Ecto neural progenitor cell (in vitro differentiated cells): ENCODE results near the gene TLR1.
"Not testable (repeated sequence)": the region's sequence is repeated elsewhere in the genome, so short reads cannot be mapped to it uniquely, and the experiment has no call there.

Experiments
- DNase-seq: peaks from one replicate; pipeline ENCODE4 v3.0.0-alpha.2; 2018; ENCODE audit warnings: low spot score

TLR1 gene

GRCh38 chr4:38805530-38806145 lies 1.0 kb upstream of the TLR1 start:
- DNase-seq, result no peak

DNA sequence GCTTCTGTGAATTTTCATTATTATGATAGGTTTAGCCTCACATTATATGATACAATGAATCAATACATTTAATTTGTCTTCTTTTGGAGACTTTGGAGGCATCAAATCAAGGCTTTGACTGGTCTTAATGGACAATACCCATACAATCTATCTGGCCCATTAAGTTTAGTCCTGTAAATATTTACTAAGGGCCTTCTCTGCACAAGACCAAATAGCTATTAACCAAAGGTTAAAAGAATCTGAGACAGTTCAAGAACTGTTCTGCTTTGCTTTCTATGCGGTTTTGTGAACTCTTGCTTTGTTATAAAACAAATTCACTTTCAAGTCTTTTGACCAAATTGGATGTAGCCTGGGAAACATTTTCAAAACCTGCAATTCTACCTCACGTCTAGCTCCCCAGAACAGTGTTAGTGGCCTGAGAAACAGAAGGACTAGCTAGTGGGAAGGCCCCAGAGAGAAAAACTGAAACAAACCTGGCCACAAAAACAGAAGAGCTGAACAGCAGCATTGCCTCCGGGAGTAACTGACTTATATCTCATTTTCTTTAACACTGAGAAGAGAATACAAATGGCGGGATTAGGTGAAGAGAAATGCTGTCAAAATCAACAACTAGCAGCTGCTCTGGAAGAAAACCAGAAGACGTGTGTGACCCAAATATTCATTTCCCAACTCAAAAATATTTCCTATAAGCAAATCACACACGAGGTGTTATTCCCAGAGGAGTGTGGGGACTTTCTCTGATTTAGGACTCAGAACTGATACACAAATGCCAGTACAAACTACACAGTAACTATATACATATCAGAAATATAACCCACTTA lies 548 bp downstream of the TLR1 start:
- DNase-seq, result no peak

GRCh38 chr4:38802561-38803355 lies 1.8 kb downstream of the TLR1 start:
- DNase-seq, result no peak

GRCh38 chr4:38800961-38801450 lies 3.6 kb downstream of the TLR1 start:
- no peak for DNase-seq

DNA sequence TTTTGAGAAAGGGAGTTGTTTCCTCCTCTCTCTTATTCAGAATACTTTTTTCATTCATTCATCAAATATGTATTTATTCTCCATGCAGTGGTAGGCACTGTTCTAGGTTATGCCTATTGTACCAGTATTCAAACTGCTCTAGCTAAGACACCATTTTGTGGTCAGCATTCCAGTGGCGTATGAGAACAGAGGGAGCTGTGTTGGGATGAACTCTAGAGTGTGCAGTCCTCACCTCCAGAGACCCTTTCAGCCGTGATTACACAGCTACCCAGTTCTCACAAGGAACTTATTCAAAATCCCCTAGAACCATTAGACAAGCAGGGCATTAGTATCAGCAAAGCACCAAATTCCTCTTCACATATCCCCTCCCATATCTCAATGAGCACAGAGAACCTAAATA lies 4.2 kb downstream of the TLR1 start:
- DNase-seq, result no peak

DNA sequence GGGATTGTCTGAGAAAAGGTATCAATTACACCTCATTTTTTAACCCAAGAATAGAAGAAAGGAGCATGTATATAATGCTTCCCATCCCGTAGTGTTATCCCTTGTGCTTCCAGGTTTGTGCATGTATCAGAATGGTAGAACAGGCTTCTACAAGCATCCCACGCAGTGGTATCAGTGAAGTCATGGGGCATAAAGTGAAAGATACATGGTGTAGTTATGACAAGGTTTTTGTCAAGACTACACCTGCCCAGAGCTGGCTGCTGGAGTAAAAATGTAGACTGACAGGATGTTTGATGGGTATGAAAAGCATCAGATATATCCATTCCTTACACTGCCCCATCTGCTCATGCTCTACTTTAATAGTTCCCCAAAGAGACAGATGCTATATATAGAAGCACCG lies 9.5 kb downstream of the TLR1 start:
- DNase-seq, result no peak

DNA sequence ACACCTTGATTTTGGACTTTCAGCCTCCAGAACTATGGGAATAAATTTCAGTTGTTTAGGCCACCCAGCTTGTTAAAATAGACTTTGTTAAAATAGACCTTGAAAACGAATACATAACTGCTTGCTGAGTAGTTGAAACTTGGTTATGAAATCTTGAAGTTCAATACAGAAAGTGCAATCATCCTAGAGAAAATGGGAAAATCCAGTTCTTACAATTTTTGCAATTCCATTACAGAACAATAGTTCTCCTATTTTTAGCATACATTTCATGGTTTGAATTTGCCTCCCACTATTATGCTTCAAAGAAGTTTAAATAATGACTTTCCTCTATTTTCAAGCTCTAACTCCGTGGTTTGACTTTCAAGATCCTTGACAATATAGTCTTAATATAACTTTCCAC lies 10.5 kb downstream of the TLR1 start:
- DNase-seq, result no peak

GRCh38 chr4:38791010-38791409 lies 13.6 kb downstream of the TLR1 start:
- no peak for DNase-seq

- DNase-seq, result no peak
These were observed 16.3 kb downstream of the TLR1 start for GRCh38 chr4:38788317-38788716.

- DNase-seq, result no peak
These were observed 16.9 kb downstream of the TLR1 start for GRCh38 chr4:38787693-38788092.

DNA sequence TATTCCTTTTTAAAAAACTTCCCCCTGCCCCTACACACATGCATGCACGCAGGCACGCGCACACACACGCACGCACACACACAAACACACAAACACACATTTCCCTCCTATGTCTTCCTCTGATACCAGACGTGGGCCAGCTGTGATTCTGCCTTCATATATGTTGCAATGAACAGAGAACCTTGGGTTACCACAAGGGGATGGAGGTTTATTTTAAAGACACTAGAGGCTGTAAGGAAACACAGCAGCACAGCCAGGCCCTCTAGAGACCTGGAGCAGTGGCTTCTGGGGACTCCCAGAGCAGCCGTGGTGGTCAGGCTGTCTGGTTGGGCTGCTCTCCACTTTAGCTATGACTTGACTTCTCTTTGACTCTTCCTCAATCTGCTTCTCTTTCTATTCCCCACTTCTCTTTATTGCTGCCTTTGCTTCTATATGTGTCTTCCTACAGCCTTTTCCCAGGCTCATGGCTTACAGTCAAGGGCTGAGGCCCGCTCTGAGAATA lies 18.6 kb downstream of the TLR1 start:
- DNase-seq, result no peak

GRCh38 chr4:38785041-38785790 lies 19.4 kb downstream of the TLR1 start:
- no peak for DNase-seq

DNA sequence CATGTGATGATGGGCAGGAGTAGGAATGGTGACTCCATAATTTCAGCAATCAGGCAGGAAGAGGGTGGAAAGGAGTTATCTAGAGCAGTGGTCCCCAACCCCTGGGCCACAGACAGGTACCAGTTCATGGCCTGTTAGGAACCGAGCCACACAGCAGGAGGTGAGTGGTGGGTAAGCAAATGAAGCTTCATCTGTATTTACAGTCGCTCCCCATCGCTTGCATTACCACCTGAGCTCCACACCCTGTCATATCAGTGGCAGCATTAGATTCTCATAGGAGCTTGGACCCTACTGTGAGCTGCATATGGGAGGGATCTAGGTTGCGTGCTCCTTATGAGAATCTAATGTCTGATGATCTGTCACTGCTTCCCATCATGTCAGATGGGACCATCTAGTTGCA lies 20.4 kb downstream of the TLR1 start:
- no peak for DNase-seq

- no peak for DNase-seq
These were observed 21.5 kb downstream of the TLR1 start for GRCh38 chr4:38783109-38783460.

GRCh38 chr4:38782452-38783108 lies 22.0 kb downstream of the TLR1 start, which contains the start of gene TLR10:
Gene TLR10 (minus strand): TSS chr4:38782990. CDS start chr4:38775590, 7,400 bp downstream.
- no peak for DNase-seq

- no peak for DNase-seq
These were observed 22.7 kb downstream of the TLR1 start for GRCh38 chr4:38781854-38782261.

DNA sequence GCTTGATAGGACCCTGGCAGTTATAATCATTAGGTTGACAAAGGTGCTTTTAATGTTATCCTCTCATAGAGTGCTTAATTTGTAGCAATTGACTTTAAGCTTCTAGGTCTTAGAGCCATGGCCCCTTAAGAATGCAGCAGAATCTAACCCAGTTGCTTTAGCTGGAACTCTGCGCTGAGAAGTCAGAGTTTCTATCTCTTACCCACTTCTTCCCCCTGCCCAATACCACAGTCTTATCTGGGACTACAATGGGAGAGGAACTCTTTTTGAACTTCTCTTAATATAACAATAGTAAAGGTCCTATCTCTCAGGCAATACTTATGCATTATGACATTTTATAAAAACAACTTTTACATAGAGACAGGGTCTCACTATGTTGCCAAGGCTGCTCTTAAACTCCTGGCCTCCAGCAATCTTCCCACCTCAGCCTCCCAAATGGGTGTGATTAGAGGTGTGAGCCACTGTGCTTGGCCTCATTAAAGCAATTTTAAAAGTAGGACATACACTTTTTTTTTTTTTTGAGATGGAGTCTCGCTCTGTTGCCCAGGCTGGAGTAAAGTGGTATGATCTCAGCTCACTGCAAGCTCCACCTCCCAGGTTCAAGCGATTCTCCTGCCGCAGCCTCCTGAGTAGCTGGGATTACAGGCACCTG lies 23.6 kb downstream of the TLR1 start:
- DNase-seq, result no peak

DNA sequence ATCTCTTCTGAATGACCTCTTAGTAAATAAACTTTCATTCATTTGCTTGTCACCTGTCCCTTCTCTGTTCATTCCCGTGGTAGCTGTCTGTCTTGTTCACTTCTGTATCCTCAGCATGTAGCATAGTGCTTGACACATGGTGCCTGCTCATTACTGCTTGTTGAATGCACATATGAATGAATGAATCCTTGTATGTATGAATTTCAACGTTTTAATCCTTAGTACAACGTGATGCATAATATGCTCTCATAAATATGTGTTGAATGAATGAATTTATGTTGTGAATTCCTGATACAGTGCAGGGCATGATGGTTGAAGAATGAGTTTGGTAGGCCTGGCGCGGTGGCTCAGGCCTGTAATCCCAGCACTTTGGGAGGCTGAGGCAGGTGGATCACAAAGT lies 24.8 kb downstream of the TLR1 start:
- DNase-seq, result no peak

- DNase-seq, result not testable (repeated sequence)
These were observed 26.7 kb downstream of the TLR1 start for GRCh38 chr4:38777925-38778324.

DNA sequence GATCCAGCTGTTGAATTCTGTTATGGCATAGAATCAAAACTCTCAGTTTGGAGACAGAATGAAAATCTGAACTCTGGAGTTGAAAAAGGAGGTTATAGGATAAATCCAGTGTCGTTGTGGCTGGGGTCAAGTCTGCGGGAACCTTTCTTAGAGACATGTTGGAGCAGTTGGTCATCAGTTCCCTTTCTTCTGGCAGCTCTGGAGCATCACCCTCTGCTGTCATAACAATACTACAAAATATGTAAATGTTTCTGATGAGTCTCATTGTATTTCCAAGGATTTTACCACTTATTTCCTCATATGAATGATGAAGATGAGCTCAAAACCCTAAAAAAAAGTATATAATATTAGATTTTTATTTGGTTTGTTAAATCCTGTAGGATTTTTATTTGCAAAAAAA lies 29.3 kb downstream of the TLR1 start:
- DNase-seq, result no peak
